GM19452 (cell line): Measurements from ENCODE around the gene CTXND2.

ENCODE experiments used
- ATAC-seq: cut with Tn5 transposase; IDR thresholded peaks from one replicate; pipeline ENCODE4 v1.9.1; 2021; ENCODE audit not compliant: unreplicated experiment

CTXND2 gene

GRCh38 chr1:150960646-150961045 is 73.7 kb downstream of the CTXND2 start:
- ATAC-seq: no peak

DNA sequence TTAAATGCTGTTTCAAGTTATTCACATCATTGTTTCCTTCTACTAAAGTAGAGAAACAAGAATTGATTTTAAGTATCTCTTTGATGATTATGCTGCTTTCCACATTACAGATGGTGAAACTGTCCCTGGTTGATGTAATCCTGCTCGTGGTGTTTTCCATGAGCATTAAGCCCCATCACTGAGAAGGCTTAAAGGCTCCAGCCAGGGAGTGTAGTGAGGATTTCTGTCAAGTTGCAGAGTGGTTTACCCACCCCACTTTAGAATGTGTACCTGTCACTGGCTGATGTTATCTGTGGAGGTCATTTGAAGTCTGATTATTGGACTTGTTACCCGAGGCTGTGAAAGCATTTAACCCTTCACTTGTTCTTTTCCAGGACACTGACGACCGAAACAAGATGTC is 74.8 kb downstream of the CTXND2 start:
- no peak for ATAC-seq
